Measurements from ENCODE around the gene RNASE13.

RNASE13 gene

DNA sequence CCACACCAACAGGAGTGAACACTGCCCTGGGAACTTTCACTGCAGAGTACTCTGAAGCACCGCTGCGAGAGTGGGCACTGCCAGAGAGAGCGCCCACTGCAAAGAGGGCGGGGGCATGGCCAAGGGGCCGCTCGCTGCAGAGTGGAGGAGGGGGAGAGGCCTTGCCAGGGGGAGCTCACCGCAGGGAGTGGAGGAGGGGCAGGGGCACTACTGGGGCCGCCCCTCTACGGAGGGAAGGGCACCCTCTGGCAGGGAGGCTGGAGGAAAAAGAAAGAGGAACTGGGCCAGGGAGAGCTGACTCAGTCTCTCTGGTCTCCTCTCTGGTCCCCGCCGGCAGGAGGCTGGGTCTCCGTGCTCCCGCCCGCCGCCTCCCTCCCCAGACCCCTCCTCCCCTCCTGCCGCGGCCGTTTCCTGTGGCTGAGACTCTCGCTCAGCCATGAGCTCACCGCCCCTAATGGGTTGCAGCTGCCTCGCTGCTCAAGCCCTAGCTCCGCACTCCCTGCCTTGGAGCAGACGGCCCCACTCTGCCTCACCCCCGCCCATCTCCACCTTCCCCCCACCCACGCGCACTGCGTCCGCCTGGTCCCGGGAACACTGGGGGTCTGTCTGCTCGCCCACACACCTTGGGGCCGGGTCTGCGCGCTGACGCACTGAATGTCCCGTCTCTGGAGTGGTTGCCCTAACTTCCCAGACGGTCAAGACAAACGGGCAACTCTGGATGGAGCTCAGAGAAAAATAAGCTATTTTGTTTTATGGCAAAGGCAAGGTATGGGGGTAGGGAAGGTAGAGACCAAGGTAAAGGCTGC is 36.8 kb upstream of the RNASE13 start (continued):
- peak; percentile 83 for TF ChIP-seq SP2 (tag by site-specific recombination; IDR thresholded peaks at IDR 0.05)
- no peak for TF ChIP-seq ZNF585B (tag by site-specific recombination; IDR thresholded peaks at IDR 0.05)
- no peak for TF ChIP-seq ZNF530 (tag by site-specific recombination; IDR thresholded peaks at IDR 0.05; ENCODE audit: low read depth)
- TF ChIP-seq ZNF174 (tag by site-specific recombination; IDR thresholded peaks at IDR 0.05), result no peak
- TF ChIP-seq EGR2 (tag by site-specific recombination; IDR thresholded peaks at IDR 0.05; ENCODE audit: low read depth), result peak; percentile 82
- no peak for TF ChIP-seq HOXD13 (CRISPR knock-in tag; IDR thresholded peaks at IDR 0.05; ENCODE audit: borderline replicate concordance)
- TF ChIP-seq ZNF777 (tag by site-specific recombination; IDR thresholded peaks at IDR 0.05; ENCODE audit: borderline replicate concordance), result no peak
- TF ChIP-seq ZNF302 (tag by site-specific recombination; IDR thresholded peaks at IDR 0.05; ENCODE audit: low read depth), result no peak
- TF ChIP-seq WT1 (tag by site-specific recombination; IDR thresholded peaks at IDR 0.05), result peak; percentile 60; the same call in 1 of the 2 replicates
- TF ChIP-seq ZNF23 (tag by site-specific recombination; IDR thresholded peaks at IDR 0.05; ENCODE audit: borderline replicate concordance), result no peak
- peak; percentile 72 for TF ChIP-seq GLIS1 (tag by site-specific recombination; IDR thresholded peaks at IDR 0.05)
- no peak for TF ChIP-seq ZNF2 (tag by site-specific recombination; IDR thresholded peaks at IDR 0.05)
- TF ChIP-seq ZSCAN18 (tag by site-specific recombination; IDR thresholded peaks at IDR 0.05), result no peak
- no peak for TF ChIP-seq OSR2 (tag by site-specific recombination; IDR thresholded peaks at IDR 0.05)
- no peak for TF ChIP-seq ZNF626 (tag by site-specific recombination; IDR thresholded peaks at IDR 0.05)
- TF ChIP-seq, protein P1, sequence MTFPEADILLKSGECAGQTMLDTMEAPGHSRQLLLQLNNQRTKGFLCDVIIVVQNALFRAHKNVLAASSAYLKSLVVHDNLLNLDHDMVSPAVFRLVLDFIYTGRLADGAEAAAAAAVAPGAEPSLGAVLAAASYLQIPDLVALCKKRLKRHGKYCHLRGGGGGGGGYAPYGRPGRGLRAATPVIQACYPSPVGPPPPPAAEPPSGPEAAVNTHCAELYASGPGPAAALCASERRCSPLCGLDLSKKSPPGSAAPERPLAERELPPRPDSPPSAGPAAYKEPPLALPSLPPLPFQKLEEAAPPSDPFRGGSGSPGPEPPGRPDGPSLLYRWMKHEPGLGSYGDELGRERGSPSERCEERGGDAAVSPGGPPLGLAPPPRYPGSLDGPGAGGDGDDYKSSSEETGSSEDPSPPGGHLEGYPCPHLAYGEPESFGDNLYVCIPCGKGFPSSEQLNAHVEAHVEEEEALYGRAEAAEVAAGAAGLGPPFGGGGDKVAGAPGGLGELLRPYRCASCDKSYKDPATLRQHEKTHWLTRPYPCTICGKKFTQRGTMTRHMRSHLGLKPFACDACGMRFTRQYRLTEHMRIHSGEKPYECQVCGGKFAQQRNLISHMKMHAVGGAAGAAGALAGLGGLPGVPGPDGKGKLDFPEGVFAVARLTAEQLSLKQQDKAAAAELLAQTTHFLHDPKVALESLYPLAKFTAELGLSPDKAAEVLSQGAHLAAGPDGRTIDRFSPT (tag by site-specific recombination; IDR thresholded peaks at IDR 0.05), result peak; percentile 96
- TF ChIP-seq, protein P2, sequence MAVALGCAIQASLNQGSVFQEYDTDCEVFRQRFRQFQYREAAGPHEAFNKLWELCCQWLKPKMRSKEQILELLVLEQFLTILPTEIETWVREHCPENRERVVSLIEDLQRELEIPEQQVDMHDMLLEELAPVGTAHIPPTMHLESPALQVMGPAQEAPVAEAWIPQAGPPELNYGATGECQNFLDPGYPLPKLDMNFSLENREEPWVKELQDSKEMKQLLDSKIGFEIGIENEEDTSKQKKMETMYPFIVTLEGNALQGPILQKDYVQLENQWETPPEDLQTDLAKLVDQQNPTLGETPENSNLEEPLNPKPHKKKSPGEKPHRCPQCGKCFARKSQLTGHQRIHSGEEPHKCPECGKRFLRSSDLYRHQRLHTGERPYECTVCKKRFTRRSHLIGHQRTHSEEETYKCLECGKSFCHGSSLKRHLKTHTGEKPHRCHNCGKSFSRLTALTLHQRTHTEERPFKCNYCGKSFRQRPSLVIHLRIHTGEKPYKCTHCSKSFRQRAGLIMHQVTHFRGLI (tag by site-specific recombination; IDR thresholded peaks at IDR 0.05), result 0 out of 2 replicates have a peak, but pooled peaks have one; percentile 13
- no peak for TF ChIP-seq ZNF518A (tag by site-specific recombination; conservative IDR thresholded peaks at IDR 0.05; ENCODE audit: low read depth)
- 0 out of 2 replicates have a peak, but pooled peaks have one; percentile 23 for TF ChIP-seq IKZF3 (tag by site-specific recombination; IDR thresholded peaks at IDR 0.05)
- TF ChIP-seq ZNF596 (tag by site-specific recombination; IDR thresholded peaks at IDR 0.05), result no peak
- TF ChIP-seq ZNF239 (tag by site-specific recombination; IDR thresholded peaks at IDR 0.05), result no peak
- TF ChIP-seq FEZF1 (tag by site-specific recombination; IDR thresholded peaks at IDR 0.05), result no peak
- no peak for TF ChIP-seq ZFP41 (tag by site-specific recombination; IDR thresholded peaks at IDR 0.05; ENCODE audit: borderline replicate concordance)
- TF ChIP-seq GFI1B (tag by site-specific recombination; IDR thresholded peaks at IDR 0.05), result no peak
- TF ChIP-seq ZNF423 (tag by site-specific recombination; IDR thresholded peaks at IDR 0.05), result no peak

Measured in HEK293 (cell line).